Loucy (cell line): ENCODE measurements around the gene ZNF689.
"Not testable (repeated sequence)": the region's sequence is repeated elsewhere in the genome, so short reads cannot be mapped to it uniquely, and the experiment has no call there.

Experiments used
- CTCF ChIP-seq: fragments of 200-600 bp; sonication (generic); conservative IDR thresholded peaks from 2 replicates; pipeline ENCODE4 v1.5.1; 2014; ENCODE audit warnings: mild to moderate bottlenecking, antibody characterized with exemption, low read length
- EZH2phosphoT487 ChIP-seq: fragments of 200-600 bp; IDR thresholded peaks from 2 replicates; pipeline ENCODE4 v1.6.1; 2018; ENCODE audit warnings: antibody characterized with exemption, mild to moderate bottlenecking, moderate library complexity, borderline replicate concordance

GRCh38 chr16:30590869-30591268 is 19.3 kb downstream of the ZNF689 start:
- TF ChIP-seq CTCF, EZH2phosphoT487: not testable (repeated sequence)
